Measurements from ENCODE around the gene MAG. TPM values are rescaled to one million over a fixed set of nuclear protein-coding genes. Genes with fewer than 3 reads are reported as not detected.
A peak's percentile ranks its signal among the peaks of the same experiment; 100 is the strongest.
"Not testable (repeated sequence)": the region's sequence is repeated elsewhere in the genome, so short reads cannot be mapped to it uniquely, and the experiment has no call there.

MAG gene
- total RNA-seq, 2 donors from 2014 or later: not detected

- Histone ChIP-seq H3K9ac (ENCODE audit: extremely low read depth, low read length, poor library complexity, severe bottlenecking) (no peak overlapping the region), H3K36me3 (ENCODE audit: control insufficient read depth, insufficient read depth, low read length) (peaks cover 10% of the 10 kb centered on the region), H3K27ac (ENCODE audit: low read depth, low read length) (no peak overlapping the region), H3K4me3 (ENCODE audit: low read length) (no peak overlapping the region), H3K9me3 (ENCODE audit: control insufficient read depth, low read length) (no peaks in the 10 kb centered on the region), H3K27me3 (ENCODE audit: control insufficient read depth, insufficient read depth, low read length, poor library complexity, severe bottlenecking) (no peaks in the 10 kb centered on the region), H3K4me1 (ENCODE audit: control insufficient read depth, insufficient read depth, low read length) (no peaks in the 10 kb centered on the region)
- peaks cover 13% of the 10 kb centered on the region for H3K36me3 Mint-ChIP-seq (ENCODE audit: low read depth)
- TF ChIP-seq, protein P1, sequence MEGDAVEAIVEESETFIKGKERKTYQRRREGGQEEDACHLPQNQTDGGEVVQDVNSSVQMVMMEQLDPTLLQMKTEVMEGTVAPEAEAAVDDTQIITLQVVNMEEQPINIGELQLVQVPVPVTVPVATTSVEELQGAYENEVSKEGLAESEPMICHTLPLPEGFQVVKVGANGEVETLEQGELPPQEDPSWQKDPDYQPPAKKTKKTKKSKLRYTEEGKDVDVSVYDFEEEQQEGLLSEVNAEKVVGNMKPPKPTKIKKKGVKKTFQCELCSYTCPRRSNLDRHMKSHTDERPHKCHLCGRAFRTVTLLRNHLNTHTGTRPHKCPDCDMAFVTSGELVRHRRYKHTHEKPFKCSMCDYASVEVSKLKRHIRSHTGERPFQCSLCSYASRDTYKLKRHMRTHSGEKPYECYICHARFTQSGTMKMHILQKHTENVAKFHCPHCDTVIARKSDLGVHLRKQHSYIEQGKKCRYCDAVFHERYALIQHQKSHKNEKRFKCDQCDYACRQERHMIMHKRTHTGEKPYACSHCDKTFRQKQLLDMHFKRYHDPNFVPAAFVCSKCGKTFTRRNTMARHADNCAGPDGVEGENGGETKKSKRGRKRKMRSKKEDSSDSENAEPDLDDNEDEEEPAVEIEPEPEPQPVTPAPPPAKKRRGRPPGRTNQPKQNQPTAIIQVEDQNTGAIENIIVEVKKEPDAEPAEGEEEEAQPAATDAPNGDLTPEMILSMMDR (conservative IDR thresholded peaks at IDR 0.05): no peak
- no peak for DNase-seq
- H3K27ac Mint-ChIP-seq: peak overlapping the region; percentile 31
- peaks cover 15% of the 10 kb centered on the region for H3K27me3 Mint-ChIP-seq (ENCODE audit: insufficient read depth)
- 93% methylated on average over 3 of the region's 4 CpGs; no CpG with 5 or more reads in 1 of the 2 experiments for WGBS, 2 experiments (ENCODE audit: insufficient coverage in 1 of 2, insufficient read length in 1 of 2)
- no peak overlapping the region for H3K4me3 Mint-ChIP-seq
- H3K4me1 Mint-ChIP-seq: peaks cover 7% of the 10 kb centered on the region
- H3K9me3 Mint-ChIP-seq: no peaks in the 10 kb centered on the region
These were observed 10.7 kb upstream of the MAG start for GRCh38 chr19:35281303-35281702.

GRCh38 chr19:35284153-35285094, 7.5 kb upstream of the MAG start:
- TF ChIP-seq, protein P1 (conservative IDR thresholded peaks at IDR 0.05): no peak
- no peak overlapping the region for H3K27ac Mint-ChIP-seq
- Histone ChIP-seq H3K27ac (ENCODE audit: low read depth, low read length) (no peak overlapping the region), H3K4me1 (ENCODE audit: control insufficient read depth, insufficient read depth, low read length) (no peaks in the 10 kb centered on the region), H3K36me3 (ENCODE audit: control insufficient read depth, insufficient read depth, low read length) (no peaks in the 10 kb centered on the region), H3K4me3 (ENCODE audit: low read length) (no peak overlapping the region), H3K9me3 (ENCODE audit: control insufficient read depth, low read length) (no peaks in the 10 kb centered on the region), H3K27me3 (ENCODE audit: control insufficient read depth, insufficient read depth, low read length, poor library complexity, severe bottlenecking) (no peaks in the 10 kb centered on the region), H3K9ac (ENCODE audit: extremely low read depth, low read length, poor library complexity, severe bottlenecking) (no peak overlapping the region)
- peaks cover 11% of the 10 kb centered on the region for H3K4me1 Mint-ChIP-seq
- H3K4me3 Mint-ChIP-seq: no peak overlapping the region
- no peaks in the 10 kb centered on the region for H3K36me3 Mint-ChIP-seq (ENCODE audit: low read depth)
- H3K27me3 Mint-ChIP-seq (ENCODE audit: insufficient read depth): peaks cover 15% of the 10 kb centered on the region
- WGBS, 2 experiments (ENCODE audit: insufficient coverage in 1 of 2, insufficient read length in 1 of 2): 80 to 81% methylated on average over 14 to 17 of the region's 17 CpGs
- no peak for DNase-seq
- no peaks in the 10 kb centered on the region for H3K9me3 Mint-ChIP-seq

DNA sequence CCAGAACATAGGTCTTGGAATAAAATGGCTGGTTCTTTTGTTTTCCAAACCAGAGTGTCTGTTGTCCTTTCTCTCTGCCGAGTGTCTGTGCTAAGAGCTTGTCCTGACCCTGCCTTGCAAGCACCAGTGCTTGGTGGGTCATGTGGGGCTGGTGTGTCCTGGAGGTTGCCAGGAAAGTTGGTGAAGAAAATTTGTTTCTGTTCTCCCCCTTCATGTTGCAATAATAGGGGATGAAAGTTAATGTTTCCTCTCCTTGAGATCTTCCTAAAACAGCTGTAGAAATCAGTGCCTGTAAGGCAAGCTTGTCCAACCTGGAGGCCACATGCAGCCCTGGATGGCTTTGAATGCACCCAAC, 6.9 kb upstream of the MAG start:
- TF ChIP-seq, protein P1 (conservative IDR thresholded peaks at IDR 0.05): no peak
- Mint-ChIP-seq H3K27ac (no peak overlapping the region), H3K36me3 (ENCODE audit: low read depth) (no peaks in the 10 kb centered on the region), H3K9me3 (no peaks in the 10 kb centered on the region), H3K27me3 (ENCODE audit: insufficient read depth) (peaks cover 15% of the 10 kb centered on the region), H3K4me3 (no peak overlapping the region), H3K4me1 (peaks cover 11% of the 10 kb centered on the region)
- Histone ChIP-seq H3K36me3 (ENCODE audit: control insufficient read depth, insufficient read depth, low read length) (no peaks in the 10 kb centered on the region), H3K4me3 (ENCODE audit: low read length) (no peak overlapping the region), H3K9ac (ENCODE audit: extremely low read depth, low read length, poor library complexity, severe bottlenecking) (no peak overlapping the region), H3K27me3 (ENCODE audit: control insufficient read depth, insufficient read depth, low read length, poor library complexity, severe bottlenecking) (no peaks in the 10 kb centered on the region), H3K27ac (ENCODE audit: low read depth, low read length) (no peak overlapping the region), H3K4me1 (ENCODE audit: control insufficient read depth, insufficient read depth, low read length) (no peaks in the 10 kb centered on the region), H3K9me3 (ENCODE audit: control insufficient read depth, low read length) (no peaks in the 10 kb centered on the region)
- DNase-seq: no peak
- WGBS, 2 experiments (ENCODE audit: insufficient coverage in 1 of 2, insufficient read length in 1 of 2): 40% methylated on average over 1 of the region's 1 CpG; no CpG with 5 or more reads in 1 of the 2 experiments

DNA sequence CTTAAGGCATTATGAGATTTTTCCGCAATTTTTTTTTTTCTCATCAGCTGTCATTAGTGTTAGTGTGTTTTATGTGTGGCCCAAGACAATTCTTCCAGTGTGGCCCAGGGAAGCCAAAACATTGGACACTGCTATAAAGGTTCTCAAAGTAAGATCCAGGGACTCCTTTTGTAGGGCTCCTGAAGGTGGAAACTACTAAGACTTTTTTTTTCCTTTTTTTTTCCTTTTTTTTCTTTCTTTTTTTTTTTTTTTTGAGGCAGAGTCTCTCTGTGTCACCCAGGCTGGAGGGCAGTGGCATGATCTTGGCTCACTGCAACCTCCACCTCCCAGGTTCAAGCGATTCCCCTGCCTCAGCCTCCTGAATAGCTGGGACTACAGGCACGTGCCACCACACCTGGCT, 6.5 kb upstream of the MAG start:
- not testable (repeated sequence) for H3K36me3 ChIP-seq (ENCODE audit: control insufficient read depth, insufficient read depth, low read length); H3K9me3 ChIP-seq (ENCODE audit: control insufficient read depth, low read length); H3K4me3 ChIP-seq (ENCODE audit: low read length); H3K9ac ChIP-seq (ENCODE audit: extremely low read depth, low read length, poor library complexity, severe bottlenecking); H3K9me3 Mint-ChIP-seq; H3K4me3 Mint-ChIP-seq; H3K27me3 ChIP-seq (ENCODE audit: control insufficient read depth, insufficient read depth, low read length, poor library complexity, severe bottlenecking); H3K27ac ChIP-seq (ENCODE audit: low read depth, low read length); H3K36me3 Mint-ChIP-seq (ENCODE audit: low read depth); H3K27ac Mint-ChIP-seq; DNase-seq; H3K4me1 ChIP-seq (ENCODE audit: control insufficient read depth, insufficient read depth, low read length)
- WGBS, 2 experiments (ENCODE audit: insufficient coverage in 1 of 2, insufficient read length in 1 of 2): 90 to 91% methylated on average over 2 to 3 of the region's 3 CpGs
- Mint-ChIP-seq H3K4me1 (peaks cover 11% of the 10 kb centered on the region), H3K27me3 (ENCODE audit: insufficient read depth) (peaks cover 15% of the 10 kb centered on the region)

DNA sequence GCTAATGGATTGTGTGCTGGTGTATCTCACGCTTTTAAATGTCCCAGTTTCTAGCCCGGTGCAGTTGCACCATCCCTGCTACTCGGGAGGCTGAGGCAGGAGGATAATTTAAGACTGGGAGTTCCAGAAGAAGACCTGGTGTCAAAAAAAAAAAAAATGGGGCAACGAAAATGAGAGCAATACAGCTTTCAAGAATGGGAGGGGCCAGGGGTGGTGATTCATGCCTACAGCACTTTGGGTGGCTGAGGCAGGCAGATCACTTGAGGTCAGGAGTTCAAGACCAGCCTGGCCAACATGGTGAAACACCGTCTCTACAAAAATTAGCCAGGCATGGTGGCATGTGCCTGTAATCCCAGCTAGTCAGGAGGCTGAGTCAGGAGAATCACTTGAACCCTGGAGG, 5.9 kb upstream of the MAG start:
- H3K9me3 Mint-ChIP-seq; DNase-seq; H3K36me3 Mint-ChIP-seq (ENCODE audit: low read depth); H3K9ac ChIP-seq (ENCODE audit: extremely low read depth, low read length, poor library complexity, severe bottlenecking); H3K4me3 ChIP-seq (ENCODE audit: low read length); H3K27ac ChIP-seq (ENCODE audit: low read depth, low read length); H3K4me1 ChIP-seq (ENCODE audit: control insufficient read depth, insufficient read depth, low read length); H3K4me3 Mint-ChIP-seq; H3K27me3 ChIP-seq (ENCODE audit: control insufficient read depth, insufficient read depth, low read length, poor library complexity, severe bottlenecking); H3K9me3 ChIP-seq (ENCODE audit: control insufficient read depth, low read length); H3K27ac Mint-ChIP-seq; H3K36me3 ChIP-seq (ENCODE audit: control insufficient read depth, insufficient read depth, low read length): not testable (repeated sequence)
- WGBS, 2 experiments (ENCODE audit: insufficient coverage in 1 of 2, insufficient read length in 1 of 2): 91 to 93% methylated on average over 5 of the region's 5 CpGs
- H3K4me1 Mint-ChIP-seq: peaks cover 11% of the 10 kb centered on the region
- H3K27me3 Mint-ChIP-seq (ENCODE audit: insufficient read depth): peaks cover 15% of the 10 kb centered on the region

Measured in endodermal cell (in vitro differentiated cells).